Smooth muscle cell (in vitro differentiated cells): Measurements from ENCODE around the gene PLAAT2. TPM values are rescaled to one million over a fixed set of nuclear protein-coding genes. Genes with fewer than 3 reads are reported as not detected.
A peak's percentile ranks its signal among the peaks of the same experiment; 100 is the strongest.

Experiments
- DNase-seq: peaks from one replicate; lab custom pipeline; 2025; ENCODE audit not compliant: unreplicated experiment; lab: John Stamatoyannopoulos, UW
- H2AFZ ChIP-seq: fragments of 200-600 bp; sonication (generic); 2 replicates; pipeline ENCODE4 v1.6.0; 2016; ENCODE audit warnings: antibody characterized with exemption, low read depth, mild to moderate bottlenecking
- H3F3A ChIP-seq: fragments of 200-600 bp; sonication (generic); 2 replicates; pipeline ENCODE4 v1.6.0; 2017; ENCODE audit warnings: antibody characterized with exemption, low read depth
- H3K27ac ChIP-seq: fragments of 200-600 bp; sonication (generic); 2 replicates; pipeline ENCODE4 v1.5.1; 2016; ENCODE audit warnings: low read depth, mild to moderate bottlenecking
- H3K27me3 ChIP-seq: fragments of 200-600 bp; sonication (generic); 2 replicates; pipeline ENCODE4 v1.6.1; 2016; ENCODE audit warnings: low read depth, mild to moderate bottlenecking
- H3K36me3 ChIP-seq: fragments of 200-600 bp; sonication (generic); 2 replicates; pipeline ENCODE4 v1.5.1; 2016; ENCODE audit warnings: low read depth
- H3K4me1 ChIP-seq: fragments of 200-600 bp; sonication (generic); 2 replicates; pipeline ENCODE4 v1.5.1; 2016; ENCODE audit warnings: low read depth
- H3K4me2 ChIP-seq: fragments of 200-600 bp; sonication (generic); 2 replicates; pipeline ENCODE4 v1.6.0; 2016; ENCODE audit warnings: mild to moderate bottlenecking
- H3K4me3 ChIP-seq: fragments of 200-600 bp; sonication (generic); 2 replicates; pipeline ENCODE4 v1.5.1; 2016; ENCODE audit warnings: mild to moderate bottlenecking
- H3K79me2 ChIP-seq: fragments of 200-600 bp; sonication (generic); 2 replicates; pipeline ENCODE4 v1.6.0; 2016; ENCODE audit warnings: low read depth, mild to moderate bottlenecking
- H3K9ac ChIP-seq: fragments of 200-600 bp; sonication (generic); 2 replicates; pipeline ENCODE4 v1.6.0; 2016; ENCODE audit warnings: low read depth
- H3K9me3 ChIP-seq: fragments of 200-600 bp; sonication (generic); replicated peaks from 2 replicates; pipeline ENCODE4 v1.5.1; 2016; ENCODE audit warnings: low read depth
- H4K20me1 ChIP-seq: fragments of 200-600 bp; sonication (generic); 2 replicates; pipeline ENCODE4 v1.6.0; 2016; ENCODE audit warnings: low read depth
- whole genome bisulfite sequencing: methylation state at CpG from one replicate; pipeline ENCODE4 v1.1.7; 2016; ENCODE audit warnings: low lambda C conversion rate; 5-methylcytosine and 5-hydroxymethylcytosine counted together
- polyA plus RNA-seq: library from polyadenylated mRNA; unstranded; fragments of >200 nt; fragmentation: Nextera tagmentation; extraction: Ambion mirVana; gene quantifications from 2 replicates; pipeline ENCODE4 v1.2.1, GENCODE V29; 2016
- total RNA-seq: library from RNA; depleted of rRNA; stranded (reverse); fragments of >200 nt; gene quantifications from 2 replicates; pipeline ENCODE4 v1.2.3, GENCODE V29; 2014
- TF ChIP-seq, protein P1 (sequence below): fragments of 200-600 bp; sonication (generic); IDR thresholded peaks from 2 replicates; pipeline ENCODE4 v1.5.1; 2017; ENCODE audit warnings: borderline replicate concordance, mild to moderate bottlenecking, antibody characterized with exemption; ENCODE audit not compliant: insufficient read depth, poor library complexity, severe bottlenecking

PLAAT2 gene
- total and polyA plus RNA-seq, 2 experiments from 2014 or later = not detected

DNA sequence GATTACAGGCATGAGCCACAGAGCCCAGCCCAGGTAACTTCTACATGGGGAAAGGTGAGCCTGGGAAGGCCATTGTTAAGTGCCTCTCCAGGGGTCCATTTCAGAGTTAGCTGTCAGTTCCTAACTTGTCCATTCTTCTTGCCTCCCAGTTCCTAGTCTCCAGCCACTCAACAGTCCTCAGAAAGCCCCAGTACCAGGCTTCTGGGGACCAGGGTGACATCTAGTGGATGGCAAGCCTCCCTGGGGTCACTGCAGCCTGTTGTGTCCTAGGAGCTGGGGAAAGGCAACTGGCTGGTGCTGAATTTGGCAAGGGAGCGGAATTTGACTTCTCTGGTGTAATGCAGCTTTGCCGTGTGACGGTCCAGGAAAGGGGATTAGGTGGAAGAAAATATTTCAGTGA is 55.2 kb downstream of the PLAAT2 start:
- no peak for DNase-seq

GRCh38 chr11:63507511-63507910 is 55.7 kb downstream of the PLAAT2 start:
- Histone ChIP-seq H3K4me2 (no peak overlapping the region), H3K9ac (no peak overlapping the region), H3F3A (no peaks in the 10 kb centered on the region), H3K4me1 (peaks cover 12% of the 10 kb centered on the region), H4K20me1 (no peaks in the 10 kb centered on the region), H3K27ac (no peak overlapping the region), H3K9me3 (no peaks in the 10 kb centered on the region), H2AFZ (no peak overlapping the region), H3K4me3 (no peak overlapping the region), H3K36me3 (no peaks in the 10 kb centered on the region), H3K27me3 (no peaks in the 10 kb centered on the region), H3K79me2 (no peaks in the 10 kb centered on the region)
- 89% methylated on average over 2 of the region's 2 CpGs for WGBS
- TF ChIP-seq, protein P1, sequence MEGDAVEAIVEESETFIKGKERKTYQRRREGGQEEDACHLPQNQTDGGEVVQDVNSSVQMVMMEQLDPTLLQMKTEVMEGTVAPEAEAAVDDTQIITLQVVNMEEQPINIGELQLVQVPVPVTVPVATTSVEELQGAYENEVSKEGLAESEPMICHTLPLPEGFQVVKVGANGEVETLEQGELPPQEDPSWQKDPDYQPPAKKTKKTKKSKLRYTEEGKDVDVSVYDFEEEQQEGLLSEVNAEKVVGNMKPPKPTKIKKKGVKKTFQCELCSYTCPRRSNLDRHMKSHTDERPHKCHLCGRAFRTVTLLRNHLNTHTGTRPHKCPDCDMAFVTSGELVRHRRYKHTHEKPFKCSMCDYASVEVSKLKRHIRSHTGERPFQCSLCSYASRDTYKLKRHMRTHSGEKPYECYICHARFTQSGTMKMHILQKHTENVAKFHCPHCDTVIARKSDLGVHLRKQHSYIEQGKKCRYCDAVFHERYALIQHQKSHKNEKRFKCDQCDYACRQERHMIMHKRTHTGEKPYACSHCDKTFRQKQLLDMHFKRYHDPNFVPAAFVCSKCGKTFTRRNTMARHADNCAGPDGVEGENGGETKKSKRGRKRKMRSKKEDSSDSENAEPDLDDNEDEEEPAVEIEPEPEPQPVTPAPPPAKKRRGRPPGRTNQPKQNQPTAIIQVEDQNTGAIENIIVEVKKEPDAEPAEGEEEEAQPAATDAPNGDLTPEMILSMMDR = no peak
- no peak for DNase-seq

More for the DNA sequence above, 55.2 kb downstream of the PLAAT2 start:
- no peaks in the 10 kb centered on the region for H3K9me3 ChIP-seq
- H3K27me3 ChIP-seq = no peaks in the 10 kb centered on the region
- H2AFZ ChIP-seq = no peak overlapping the region
- H3K4me2 ChIP-seq = no peak overlapping the region
- no peaks in the 10 kb centered on the region for H3F3A ChIP-seq
- H3K4me3 ChIP-seq = no peak overlapping the region
- peaks cover 12% of the 10 kb centered on the region for H3K4me1 ChIP-seq
- H3K9ac ChIP-seq = no peak overlapping the region
- TF ChIP-seq, protein P1 = no peak
- H3K36me3 ChIP-seq = no peaks in the 10 kb centered on the region
- 77% methylated on average over 3 of the region's 3 CpGs for WGBS
- H3K27ac ChIP-seq = no peak overlapping the region
- H3K79me2 ChIP-seq = no peaks in the 10 kb centered on the region
- no peaks in the 10 kb centered on the region for H4K20me1 ChIP-seq

GRCh38 chr11:63506876-63507275 is 56.3 kb downstream of the PLAAT2 start:
- H3K9me3 ChIP-seq = no peaks in the 10 kb centered on the region
- H3K9ac ChIP-seq = no peak overlapping the region
- H3K79me2 ChIP-seq = no peaks in the 10 kb centered on the region
- no peak overlapping the region for H2AFZ ChIP-seq
- TF ChIP-seq, protein P1 = no peak
- H4K20me1 ChIP-seq = no peaks in the 10 kb centered on the region
- no peaks in the 10 kb centered on the region for H3K27me3 ChIP-seq
- no peaks in the 10 kb centered on the region for H3K36me3 ChIP-seq
- no peak overlapping the region for H3K27ac ChIP-seq
- H3K4me3 ChIP-seq = no peak overlapping the region
- peaks cover 12% of the 10 kb centered on the region for H3K4me1 ChIP-seq
- WGBS = 89% methylated on average over 2 of the region's 2 CpGs
- no peaks in the 10 kb centered on the region for H3F3A ChIP-seq
- DNase-seq = no peak
- H3K4me2 ChIP-seq = no peak overlapping the region

DNA sequence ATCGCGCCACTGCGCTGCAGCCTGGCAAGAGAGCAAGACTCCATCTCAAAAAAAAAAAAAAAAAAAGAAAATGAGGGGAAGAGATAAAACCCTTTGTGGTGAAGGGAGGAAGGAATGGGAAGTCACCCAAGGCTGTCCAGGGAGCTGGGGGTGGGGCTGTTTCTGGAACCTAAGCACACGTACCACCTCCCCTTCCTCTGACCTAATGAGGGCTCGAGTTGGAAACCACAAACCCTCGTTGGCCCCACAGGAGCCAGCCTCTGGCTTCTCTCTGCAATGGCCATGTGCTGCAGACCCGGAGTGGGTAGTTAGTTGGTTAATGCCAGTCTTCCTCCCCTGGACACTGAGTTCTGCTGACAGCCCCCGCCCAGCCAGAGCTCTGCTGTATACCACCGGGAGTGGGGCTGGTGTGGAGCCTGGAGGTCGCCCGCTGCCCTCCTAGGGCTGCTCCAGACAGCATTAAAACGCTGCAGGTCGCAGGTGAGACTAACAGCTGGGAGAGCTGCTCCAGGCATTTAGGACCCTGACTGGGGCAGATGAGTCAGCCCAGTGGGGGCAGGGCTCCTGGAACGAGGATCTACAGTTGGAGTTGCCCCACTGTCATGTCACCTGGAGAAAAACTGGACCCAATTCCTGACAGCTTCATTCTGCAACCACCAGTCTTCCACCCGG is 57.2 kb downstream of the PLAAT2 start, which contains the start of gene LGALS12:
TSS of gene LGALS12 (plus strand) at position 228 of the 672 bp plus-strand sequence. CDS start at position 603, 375 bp downstream.
- 34% methylated on average over 14 of the region's 15 CpGs for WGBS
- H3K27ac ChIP-seq = no peak within 1 kb of the TSS
- no peaks in the 10 kb centered on the region for H3K27me3 ChIP-seq
- TF ChIP-seq, protein P1 = no peak
- no peak within 1 kb of the TSS for H3K4me3 ChIP-seq
- peaks cover 15% of the 10 kb centered on the region for H3K4me1 ChIP-seq
- no peaks in the 10 kb centered on the region for H3K79me2 ChIP-seq
- no peaks in the 10 kb centered on the region for H3K9me3 ChIP-seq
- H3K9ac ChIP-seq = no peak within 1 kb of the TSS
- H3K4me2 ChIP-seq = peak within 1 kb of the TSS; percentile 57
- H2AFZ ChIP-seq = no peak within 1 kb of the TSS
- no peaks in the 10 kb centered on the region for H3K36me3 ChIP-seq
- no peak for DNase-seq
- H3F3A ChIP-seq = no peaks in the 10 kb centered on the region
- no peaks in the 10 kb centered on the region for H4K20me1 ChIP-seq
